ENCODE measurements around the gene DNAH2.

Gene DNAH2

GRCh38 chr17:7721612-7722011, 4.1 kb downstream of the DNAH2 start:
- no peak for DNase-seq

DNA sequence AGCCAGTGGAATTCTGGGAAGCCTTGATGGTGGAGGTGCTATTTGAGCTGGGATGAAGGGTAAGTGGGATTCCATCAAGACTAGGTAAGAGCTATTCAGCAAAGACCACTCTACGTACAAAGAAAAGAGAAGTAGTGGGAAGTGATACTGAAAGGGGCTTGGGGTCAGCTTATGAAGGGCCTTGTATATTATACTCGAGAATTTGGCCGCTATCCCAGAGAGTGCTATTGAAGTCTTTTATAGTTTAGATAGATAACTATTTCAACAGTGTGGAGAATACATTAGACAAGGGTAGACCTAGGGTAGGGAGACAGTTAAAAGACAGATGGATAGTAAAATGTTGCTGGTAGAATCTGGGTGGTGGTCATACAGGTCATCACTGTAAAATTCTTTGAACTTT, 10.3 kb downstream of the DNAH2 start:
- DNase-seq = no peak

DNA sequence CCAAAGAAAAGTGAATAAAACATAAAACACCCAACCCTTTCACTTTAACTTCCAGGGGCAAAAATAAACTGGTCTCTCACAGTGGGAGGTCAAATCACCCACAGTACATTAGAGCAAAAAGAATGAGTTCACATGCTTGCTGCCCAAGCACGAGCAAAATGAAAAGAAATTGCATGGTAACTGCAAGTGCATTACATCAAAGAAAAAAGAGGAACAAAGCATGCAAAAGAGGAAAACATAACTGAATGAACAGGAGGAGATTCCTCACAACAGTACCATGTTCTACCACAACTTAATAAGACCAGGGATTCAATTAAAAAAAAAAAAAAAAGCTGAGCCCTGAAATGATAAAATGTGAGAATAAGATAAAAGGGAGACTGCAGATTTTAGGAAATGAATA, 12.3 kb downstream of the DNAH2 start:
- DNase-seq = no peak

DNA sequence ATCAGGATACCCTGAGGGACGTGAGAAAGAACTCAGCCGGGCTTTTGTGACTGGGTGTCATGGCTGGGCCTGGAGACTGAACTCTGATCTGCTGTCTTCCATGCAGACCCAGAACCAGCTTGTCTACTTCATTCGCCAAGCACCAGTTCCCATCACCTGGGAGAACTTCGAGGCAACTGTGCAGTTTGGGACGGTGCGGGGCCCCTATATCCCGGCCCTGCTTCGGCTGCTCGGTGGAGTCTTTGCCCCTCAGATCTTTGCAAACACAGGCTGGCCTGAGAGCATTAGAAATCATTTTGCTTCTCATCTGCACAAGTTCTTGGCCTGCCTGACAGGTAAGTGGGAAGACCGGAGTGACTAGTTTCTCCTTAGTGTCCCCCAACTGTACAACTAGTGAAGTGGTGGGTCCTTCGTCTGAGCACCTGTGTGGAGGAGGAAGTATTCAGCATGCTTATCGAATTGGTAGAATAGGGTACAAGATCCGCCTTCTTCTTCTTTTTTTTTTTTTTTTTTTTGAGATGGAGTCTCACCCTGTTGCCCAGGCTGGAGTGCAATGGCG, 15.5 kb downstream of the DNAH2 start:
- DNase-seq = no peak

DNA sequence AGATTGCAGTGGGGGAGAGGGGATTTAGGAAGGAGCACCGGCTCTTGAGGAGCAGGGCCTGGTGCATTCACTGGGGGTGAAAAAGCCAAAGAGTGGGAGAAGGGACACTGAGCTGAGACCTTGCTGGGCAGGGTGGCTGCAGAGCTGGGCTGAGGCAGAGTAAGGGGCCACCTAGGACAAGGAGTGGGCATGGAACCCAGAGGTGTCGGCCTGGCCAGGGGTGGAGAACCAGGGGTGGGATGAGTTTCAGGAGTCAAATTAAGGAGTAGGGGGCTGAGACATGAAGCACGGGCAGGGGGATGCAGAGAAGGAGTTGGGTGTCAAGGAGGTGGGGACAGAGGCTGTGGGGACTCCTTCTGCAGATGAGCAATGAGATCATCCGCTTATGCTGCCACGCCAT, 20.1 kb downstream of the DNAH2 start:
- no peak for DNase-seq

DNA sequence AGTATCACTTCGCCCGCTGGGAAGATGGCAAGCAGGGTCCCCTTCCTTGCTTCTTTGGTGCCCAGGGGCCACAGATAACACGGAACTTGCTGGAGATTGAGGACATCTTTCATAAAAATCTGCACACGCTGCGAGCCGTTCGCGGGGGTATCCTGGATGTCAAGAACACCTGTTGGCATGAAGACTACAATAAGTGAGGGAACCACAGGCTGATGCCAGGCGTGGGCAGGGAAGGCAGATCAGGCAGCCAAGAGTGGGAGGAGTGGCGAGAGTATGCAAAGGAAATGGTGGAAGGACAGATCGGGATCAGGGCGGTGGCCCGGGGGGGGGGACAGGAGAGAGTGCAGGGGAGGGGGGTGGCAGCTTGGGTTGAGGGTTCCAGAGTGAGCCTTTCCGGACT, 22.2 kb downstream of the DNAH2 start:
- DNase-seq = no peak

DNA sequence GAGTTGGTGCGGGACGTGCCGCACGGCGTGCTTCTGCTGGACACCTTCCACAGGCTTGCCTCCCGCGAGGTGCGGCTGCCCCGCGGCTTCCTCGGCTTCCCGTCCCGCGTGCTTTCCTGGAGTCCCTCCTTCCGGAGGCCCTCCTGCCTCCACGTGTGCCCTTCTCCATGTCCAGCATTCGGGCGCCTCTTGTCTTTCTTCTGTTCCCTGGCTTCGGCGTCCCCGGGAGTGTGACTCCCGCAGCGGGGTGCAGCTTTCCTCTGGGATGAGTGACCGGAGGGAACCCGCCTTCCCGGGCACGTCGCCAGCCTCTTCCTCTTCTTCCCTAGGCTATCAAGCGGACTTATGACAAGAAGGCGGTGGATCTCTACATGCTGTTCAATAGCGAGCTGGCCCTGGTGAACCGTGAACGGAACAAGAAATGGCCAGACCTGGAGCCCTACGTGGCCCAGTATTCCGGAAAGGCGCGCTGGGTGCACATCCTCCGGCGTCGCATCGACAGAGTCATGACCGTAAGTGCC, 23.0 kb downstream of the DNAH2 start:
- no peak for DNase-seq

DNA sequence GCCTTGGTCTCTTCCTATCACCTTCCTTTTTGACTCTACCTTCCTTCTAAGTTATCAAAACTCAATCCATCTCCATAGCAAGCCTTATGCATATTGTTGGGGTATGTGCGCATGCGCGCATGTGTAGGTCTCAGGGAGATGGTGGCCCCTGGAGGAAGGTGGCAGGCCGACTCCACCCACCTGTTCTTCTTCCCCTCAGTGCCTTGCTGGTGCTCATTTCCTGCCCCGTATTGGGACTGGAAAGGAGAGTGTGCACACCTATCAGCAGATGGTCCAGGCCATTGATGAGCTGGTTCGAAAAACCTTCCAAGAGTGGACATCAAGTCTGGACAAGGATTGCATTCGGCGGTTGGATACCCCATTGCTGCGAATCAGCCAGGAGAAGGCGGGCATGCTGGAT, 25.2 kb downstream of the DNAH2 start:
- no peak for DNase-seq

- no peak for DNase-seq
Measured at GRCh38 chr17:7744416-7744815, 26.9 kb downstream of the DNAH2 start.

DNA sequence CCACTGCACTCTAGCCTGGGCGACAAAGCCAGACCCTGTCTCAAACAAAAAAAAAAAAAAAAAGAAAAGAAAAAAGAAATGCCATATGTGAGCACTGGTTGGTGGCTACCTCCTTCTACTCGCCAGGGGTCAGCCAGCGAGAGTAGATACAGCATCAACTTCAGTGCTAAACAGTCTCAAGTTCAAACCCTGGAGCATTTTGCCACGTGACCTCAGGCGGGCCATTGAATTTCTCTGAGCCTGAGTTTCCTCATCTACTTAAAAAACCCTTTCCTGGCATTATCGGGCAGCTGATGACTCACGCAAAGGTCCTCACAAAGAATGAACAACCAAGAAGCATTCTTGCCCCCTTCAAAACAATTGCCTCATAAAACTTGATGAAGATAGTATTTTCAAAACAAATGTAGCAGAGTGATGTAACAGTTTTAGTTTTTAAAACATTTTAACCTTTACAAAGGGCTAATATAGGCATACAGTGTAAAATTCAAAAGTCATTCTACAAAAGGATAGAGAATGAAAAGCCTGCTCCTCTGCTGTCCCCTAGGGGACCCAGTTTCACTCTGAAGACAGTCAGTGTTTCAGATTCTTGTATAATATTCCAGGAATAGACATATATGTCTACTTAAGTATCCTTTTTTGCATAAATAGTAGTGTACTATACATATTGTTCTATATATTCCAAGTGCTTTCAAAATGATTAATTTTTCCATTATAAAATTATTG, 28.4 kb downstream of the DNAH2 start:
- DNase-seq = no peak

GRCh38 chr17:7747635-7748071, 30.1 kb downstream of the DNAH2 start:
- no peak for DNase-seq

DNA sequence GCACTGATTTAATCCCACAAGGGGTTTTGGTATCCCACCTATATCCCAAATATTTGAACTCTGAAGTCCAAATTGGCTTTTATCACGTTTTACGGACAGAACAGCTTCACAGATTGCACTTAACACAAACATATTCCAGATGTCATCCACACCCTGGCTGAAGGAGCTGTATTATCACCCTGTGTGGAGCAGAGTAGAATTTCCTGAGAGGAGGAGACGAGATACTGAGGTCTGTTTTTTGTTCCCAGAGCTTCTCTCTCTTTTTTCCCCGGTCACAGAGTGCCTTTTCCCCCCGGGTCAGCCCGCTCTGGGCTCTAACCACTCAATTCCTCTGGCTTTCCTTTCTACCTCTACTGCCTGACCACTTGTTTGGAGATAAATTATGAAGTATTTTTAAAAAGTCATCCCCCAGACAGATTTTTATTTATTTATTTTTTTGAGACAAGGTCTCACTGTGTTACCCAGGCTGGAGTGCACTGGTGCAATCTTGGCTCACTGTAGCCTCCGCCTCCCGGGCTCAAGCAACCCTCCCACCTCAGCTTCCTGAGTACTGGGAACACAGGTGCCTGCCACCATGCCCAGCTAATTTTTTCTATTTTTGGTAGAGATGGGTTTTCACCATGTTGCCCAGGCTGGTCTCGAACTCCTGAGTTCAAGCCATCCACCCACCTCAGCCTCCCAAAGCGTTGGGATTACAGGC, 30.7 kb downstream of the DNAH2 start:
- DNase-seq = no peak

- peak in 1 of 2 donors; percentile 6 for DNase-seq
Measured at GRCh38 chr17:7750321-7750821, 32.8 kb downstream of the DNAH2 start.

GRCh38 chr17:7754656-7755055, 37.1 kb downstream of the DNAH2 start:
- no peak for DNase-seq

DNA sequence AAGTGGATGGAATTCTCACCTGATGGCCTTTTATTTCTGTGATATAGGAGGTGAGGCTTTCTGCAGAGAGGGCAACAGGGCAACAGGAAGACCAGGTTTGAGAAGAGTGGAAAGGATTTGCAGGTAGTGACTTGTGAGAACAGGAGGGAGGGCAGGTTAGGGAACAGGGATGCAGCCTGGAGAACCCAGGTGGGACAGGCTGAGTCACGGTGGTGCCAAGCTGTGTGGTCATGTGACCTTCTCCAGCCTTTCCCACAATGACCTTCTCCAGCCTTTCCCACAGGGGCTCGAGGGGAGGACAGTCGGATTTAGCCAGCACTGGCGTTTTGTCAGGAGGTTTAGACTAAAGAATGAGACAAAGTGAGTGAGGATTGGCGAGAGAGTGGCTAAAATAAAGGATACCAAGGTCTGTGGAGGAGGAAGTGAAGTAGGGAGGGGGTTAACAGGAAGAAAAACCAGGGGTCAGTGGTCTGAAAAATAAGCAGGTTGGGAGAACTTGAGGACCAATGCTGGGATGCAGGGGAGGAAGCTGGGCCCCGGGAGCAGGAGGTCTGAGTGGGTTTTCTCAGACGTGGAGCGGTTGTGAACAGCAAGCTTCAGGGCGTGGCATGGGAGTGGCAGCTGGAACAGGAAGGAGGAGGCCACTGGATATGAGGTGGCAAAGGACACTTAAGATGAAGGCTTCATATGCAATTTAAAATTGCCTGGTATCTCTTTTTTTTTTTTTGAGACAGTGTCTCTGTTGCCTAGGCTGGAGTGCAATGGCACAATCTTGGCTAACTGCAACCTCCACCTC, 37.7 kb downstream of the DNAH2 start:
- no peak for DNase-seq

GRCh38 chr17:7756968-7757367, 39.4 kb downstream of the DNAH2 start:
- no peak for DNase-seq

DNA sequence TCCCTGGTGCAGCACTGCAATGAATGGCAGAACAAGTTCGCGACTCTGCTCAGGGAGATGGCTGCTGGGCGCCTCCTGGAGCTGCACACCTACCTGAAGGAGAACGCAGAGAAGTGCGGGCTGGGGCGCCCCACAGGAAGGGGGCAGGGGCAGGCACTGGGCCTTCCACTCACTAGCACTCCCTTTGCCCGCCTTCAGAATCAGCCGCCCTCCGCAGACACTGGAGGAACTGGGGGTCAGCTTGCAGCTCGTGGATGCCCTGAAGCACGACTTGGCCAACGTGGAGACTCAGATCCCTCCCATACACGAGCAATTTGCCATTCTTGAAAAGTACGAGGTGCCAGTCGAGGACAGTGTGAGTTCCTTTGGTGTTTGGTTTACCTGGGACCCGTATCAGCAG, 46.4 kb downstream of the DNAH2 start:
- no peak for DNase-seq

DNA sequence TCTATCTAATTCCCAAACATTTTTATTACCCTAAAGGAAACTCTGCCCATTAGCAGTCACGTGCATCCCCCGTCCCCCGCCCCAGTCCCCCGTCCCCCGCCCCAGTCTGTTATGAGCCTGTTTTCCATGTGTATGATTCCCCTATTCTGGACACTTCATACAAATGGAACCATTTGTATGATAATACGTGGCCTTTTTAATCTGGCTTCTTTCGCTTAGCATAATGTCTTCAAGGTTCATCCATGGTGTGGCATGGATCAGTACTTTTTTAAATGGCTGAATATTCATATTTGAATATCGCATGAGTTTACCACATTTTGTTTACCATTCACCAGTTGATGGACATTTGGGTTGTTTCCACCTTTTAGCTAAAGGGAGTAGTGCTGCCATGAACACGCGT, 49.5 kb downstream of the DNAH2 start:
- DNase-seq = no peak

GRCh38 chr17:7767405-7768021, 50.0 kb downstream of the DNAH2 start:
- peak in 1 of 2 donors; percentile 22 for DNase-seq

DNA sequence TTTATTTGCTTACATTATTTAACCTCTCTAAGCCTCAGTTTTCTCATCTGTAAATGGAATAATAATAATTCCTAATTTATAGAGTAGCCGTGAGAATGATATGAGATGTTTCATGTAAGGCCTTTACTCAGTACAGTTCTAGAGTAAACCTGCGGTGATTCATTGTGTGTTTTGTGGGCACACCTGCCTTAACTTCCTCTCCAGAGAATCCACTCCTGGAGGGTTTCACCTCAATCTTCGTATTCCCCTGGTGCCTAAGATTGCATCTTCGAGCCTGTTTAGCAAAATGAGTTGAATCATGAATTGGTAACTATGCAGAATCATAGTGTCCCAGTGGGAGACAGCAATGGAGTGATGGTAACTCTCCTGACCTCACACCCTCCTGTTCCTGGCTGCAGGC, 52.3 kb downstream of the DNAH2 start:
- no peak for DNase-seq

DNA sequence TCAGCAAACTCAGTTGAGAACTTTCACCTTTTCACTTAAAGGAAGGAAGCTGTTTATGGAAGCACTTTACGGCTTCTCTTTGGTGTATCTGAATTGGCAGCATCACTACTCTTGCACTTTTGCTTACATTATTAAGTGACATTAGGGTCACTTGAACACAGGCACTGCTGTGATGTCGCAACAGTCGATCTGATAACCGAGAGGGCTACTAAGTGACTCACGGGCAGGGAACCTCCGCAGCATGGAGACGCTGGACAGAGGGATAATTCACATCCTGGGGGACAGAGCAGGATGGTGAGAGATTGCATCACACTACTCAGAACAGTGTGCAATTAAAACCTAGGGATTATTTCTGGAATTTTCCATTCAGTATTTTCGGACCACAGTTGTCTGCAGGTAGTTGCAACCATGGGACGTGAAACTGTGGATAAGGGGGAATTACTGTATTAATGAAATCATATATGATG, 56.5 kb downstream of the DNAH2 start:
- DNase-seq = no peak

- no peak for DNase-seq
Measured at GRCh38 chr17:7775051-7775450, 57.5 kb downstream of the DNAH2 start.
